Measurements from ENCODE around the gene INTS1.

DNA sequence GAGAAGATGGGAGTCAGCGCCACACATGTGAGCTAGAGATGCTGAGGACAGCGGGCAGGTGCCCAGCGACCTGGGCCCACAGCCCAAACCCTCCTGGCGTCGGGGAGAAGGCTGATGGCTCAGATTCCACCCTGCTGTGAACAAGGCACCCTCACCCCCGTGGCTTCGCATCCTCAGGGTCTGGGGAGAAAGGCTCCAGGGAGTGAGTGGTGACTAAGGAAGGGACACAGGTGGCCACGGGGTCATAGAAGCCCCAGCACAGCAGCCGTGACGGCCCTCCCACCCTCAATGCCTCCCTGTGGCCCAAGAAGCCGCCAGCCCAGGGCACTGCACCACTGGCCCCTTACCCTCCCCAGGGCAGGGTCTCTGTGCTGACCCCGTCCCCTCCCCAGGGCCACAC is 19.6 kb downstream of the INTS1 start:
- TF ChIP-seq, protein P1, sequence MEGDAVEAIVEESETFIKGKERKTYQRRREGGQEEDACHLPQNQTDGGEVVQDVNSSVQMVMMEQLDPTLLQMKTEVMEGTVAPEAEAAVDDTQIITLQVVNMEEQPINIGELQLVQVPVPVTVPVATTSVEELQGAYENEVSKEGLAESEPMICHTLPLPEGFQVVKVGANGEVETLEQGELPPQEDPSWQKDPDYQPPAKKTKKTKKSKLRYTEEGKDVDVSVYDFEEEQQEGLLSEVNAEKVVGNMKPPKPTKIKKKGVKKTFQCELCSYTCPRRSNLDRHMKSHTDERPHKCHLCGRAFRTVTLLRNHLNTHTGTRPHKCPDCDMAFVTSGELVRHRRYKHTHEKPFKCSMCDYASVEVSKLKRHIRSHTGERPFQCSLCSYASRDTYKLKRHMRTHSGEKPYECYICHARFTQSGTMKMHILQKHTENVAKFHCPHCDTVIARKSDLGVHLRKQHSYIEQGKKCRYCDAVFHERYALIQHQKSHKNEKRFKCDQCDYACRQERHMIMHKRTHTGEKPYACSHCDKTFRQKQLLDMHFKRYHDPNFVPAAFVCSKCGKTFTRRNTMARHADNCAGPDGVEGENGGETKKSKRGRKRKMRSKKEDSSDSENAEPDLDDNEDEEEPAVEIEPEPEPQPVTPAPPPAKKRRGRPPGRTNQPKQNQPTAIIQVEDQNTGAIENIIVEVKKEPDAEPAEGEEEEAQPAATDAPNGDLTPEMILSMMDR (IDR thresholded peaks at IDR 0.05) = no peak
- no peak for TF ChIP-seq POLR2AphosphoS5 (IDR thresholded peaks at IDR 0.05)
